Measurements from ENCODE around the gene PASD1.
"Not testable (repeated sequence)": the region's sequence is repeated elsewhere in the genome, so short reads cannot be mapped to it uniquely, and the experiment has no call there.

PASD1 gene

GRCh38 chrX:151621422-151621821, 57.9 kb downstream of the PASD1 start:
- DNase-seq = no peak

GRCh38 chrX:151624677-151625076, 61.2 kb downstream of the PASD1 start:
- no peak for DNase-seq

GRCh38 chrX:151631822-151632221, 68.3 kb downstream of the PASD1 start:
- no peak for DNase-seq

- no peak for DNase-seq
Measured at GRCh38 chrX:151633157-151633556, 69.7 kb downstream of the PASD1 start.

GRCh38 chrX:151634937-151635336, 71.5 kb downstream of the PASD1 start:
- DNase-seq = no peak

DNA sequence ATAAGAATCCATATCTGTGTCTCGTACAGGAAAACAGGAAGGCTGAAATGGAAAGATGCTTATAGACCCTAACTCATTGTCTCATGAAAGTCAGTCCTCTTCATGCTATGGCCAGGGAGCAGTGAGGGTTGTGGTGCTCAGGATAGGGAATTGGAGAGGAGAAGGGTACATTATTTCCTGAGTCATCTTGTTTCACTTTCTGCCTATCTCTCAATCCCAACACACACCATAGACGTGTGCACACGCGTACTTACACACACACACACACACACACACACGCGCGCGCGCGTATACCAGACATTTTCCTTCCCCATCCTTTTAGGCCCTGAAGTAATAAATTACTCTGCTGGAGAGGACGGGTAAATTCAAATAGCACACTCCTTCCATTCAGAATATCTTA, 78.1 kb downstream of the PASD1 start:
- no peak for DNase-seq

DNA sequence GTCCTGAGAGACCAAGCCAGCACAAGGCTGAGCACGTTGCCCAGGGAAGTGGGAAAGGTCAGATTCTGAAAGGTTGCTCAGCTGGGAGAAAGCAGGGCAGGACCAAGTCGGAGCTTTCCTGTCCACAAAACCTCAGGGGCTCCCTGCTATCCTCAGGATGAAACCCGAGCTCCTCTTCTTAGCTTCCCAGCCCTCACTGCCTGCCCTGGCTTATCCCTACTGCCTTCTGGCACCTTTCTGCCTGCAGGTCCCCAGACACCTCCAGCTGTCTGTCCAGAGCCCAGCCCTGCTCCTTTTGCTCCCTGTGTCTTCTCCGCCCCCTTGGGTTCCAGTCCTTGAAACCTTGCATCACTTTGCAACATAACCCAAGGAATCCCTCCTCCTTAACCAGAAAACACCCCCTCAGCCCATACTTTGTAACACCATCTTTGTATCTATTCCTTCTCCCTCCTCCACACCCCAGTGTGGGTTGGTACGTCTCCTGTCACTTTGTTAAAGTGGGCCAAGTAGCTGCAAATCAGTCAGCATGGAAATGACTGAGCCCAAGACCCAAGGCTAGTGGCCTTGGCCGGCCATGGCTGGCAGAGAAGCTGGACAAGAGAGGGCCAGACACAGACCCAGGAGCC, 111.8 kb downstream of the PASD1 start:
- no peak for DNase-seq

- no peak for DNase-seq
Measured at GRCh38 chrX:151676196-151676595, 112.7 kb downstream of the PASD1 start.

- no peak for DNase-seq
Measured at GRCh38 chrX:151679798-151680402, 116.4 kb downstream of the PASD1 start.

GRCh38 chrX:151680805-151681204, 117.3 kb downstream of the PASD1 start:
- DNase-seq = peak; percentile 0

- no peak for DNase-seq
Measured at GRCh38 chrX:151687635-151688034, 124.2 kb downstream of the PASD1 start.

- DNase-seq = no peak
Measured at GRCh38 chrX:151688695-151689094, 125.2 kb downstream of the PASD1 start.

DNA sequence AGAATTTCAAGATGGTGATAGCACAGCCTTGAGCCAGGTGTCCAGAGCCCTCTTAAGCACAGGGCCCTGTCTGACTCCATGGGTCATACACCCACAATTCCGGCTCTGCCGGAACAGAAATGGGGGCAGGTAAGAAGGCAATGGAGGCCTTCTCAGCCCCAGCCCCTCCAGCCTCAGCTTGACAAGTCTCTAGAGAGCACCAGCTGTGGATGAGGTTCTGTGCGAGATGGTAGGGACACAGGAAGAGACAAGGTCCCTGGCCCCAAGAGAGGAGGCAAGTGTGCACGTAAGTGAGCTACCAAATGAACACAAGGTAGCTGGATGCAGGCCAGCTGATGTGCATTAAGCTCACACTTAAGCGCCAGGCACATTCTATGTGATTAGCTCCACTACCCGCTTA, 129.3 kb downstream of the PASD1 start:
- DNase-seq = no peak

DNA sequence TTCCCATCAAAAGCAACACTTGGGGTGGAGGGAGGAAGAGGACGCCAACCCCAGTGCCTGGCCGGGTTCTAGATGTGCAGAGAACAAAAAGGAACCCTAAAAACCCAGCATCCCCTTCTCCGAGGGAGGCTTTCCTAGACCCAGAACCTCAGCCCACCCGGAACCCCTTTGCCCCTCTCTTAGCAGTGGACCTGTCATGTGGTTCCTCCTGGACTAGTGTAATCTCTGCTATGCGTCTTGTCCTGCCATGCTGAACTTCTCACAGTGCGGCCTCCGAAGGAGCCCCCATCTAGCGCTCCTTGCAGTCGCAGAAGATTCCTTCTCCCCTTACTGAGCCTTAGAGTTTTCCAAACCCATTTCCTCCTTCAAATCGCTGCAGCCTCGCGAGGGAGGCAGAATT, 130.6 kb downstream of the PASD1 start:
- DNase-seq = no peak

GRCh38 chrX:151694661-151695582, 131.4 kb downstream of the PASD1 start, which contains the start of gene PRRG3:
TSS of gene PRRG3 (plus strand) at chrX:151695458. CDS start at chrX:151698815, 3,357 bp downstream.
- no peak for DNase-seq

- DNase-seq = no peak
Measured at GRCh38 chrX:151695583-151696340, 132.3 kb downstream of the PASD1 start.

DNA sequence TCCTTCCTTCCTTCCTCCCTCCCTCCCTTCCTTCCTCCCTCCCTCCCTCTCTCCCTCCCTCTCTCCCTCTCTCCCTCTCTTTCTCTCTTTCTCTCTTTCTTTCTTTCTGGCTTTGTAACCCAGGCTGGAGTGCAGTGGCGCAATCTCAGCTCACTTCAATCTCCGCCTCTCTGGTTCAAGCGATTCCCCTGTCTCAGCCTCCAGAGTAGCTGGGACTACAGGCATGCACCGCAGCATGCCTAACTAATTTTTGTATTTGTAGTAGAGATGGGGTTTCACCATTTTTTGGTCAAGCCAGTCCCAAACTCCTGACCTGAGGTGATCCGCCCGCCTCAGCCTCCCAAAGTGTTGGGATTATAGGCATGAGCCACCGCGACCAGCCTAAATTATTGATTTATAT, 133.6 kb downstream of the PASD1 start:
- DNase-seq = not testable (repeated sequence)

- no peak for DNase-seq
Measured at GRCh38 chrX:151697522-151697921, 134.0 kb downstream of the PASD1 start.

DNA sequence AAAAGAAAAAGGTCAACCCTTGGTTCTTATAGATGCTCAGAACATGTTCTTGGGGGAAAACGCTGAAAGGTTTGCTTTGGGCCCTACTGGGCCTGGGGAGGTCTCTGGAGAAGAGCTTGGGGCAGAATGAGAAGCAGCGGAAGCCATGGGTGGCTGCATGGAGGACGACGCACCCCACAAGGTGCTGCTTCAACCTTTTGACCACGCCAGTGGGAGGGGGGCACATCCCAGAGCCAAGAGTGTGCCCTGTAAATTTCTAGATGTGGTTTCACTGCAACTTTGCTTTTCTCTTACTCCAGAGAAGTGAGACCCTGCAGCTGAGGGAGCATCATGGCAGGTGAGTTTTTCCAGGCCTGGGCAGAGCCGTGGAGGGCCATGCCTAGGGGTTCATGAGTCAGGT, 135.0 kb downstream of the PASD1 start:
- DNase-seq = no peak

GRCh38 chrX:151699746-151700145, 136.3 kb downstream of the PASD1 start:
- no peak for DNase-seq

DNA sequence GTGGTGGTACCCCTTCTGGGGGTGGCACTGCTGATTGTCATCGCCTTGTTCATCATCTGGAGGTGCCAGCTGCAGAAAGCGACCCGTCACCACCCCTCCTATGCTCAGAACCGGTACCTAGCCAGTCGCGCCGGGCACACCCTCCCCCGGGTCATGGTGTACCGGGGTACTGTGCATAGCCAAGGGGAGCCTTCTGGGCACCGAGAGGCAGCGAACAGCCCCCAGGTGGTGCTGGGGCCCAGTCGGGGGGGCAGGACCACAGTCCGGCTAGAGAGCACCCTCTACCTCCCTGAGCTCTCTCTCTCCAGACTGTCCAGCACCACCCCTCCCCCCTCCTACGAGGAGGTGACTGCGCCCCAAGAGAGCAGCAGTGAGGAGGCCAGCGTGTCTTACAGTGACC, 137.1 kb downstream of the PASD1 start:
- DNase-seq = no peak

GRCh38 chrX:151701071-151701470, 137.6 kb downstream of the PASD1 start:
- DNase-seq = no peak

DNA sequence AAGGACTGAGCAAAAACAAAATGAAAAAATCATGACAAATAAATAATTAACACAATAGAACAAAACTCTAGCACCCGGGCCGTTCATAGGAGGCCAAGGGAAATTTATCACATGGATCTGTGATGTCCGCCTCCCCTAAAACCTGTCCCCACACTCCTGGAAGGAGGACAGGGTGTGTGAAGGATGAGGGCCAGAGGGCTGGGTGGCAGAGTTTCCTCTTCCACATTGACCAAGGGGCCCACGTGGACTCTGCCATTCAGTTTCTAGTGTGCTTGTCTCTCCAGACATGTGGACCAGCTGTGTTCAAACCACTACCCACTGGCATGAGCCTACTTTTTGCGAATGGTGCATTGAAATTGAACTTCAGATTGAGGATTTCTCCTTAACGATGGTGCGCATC, 138.1 kb downstream of the PASD1 start:
- DNase-seq = no peak
